Muscle layer of duodenum (tissue), 2 donors: ENCODE results near the gene CELF5.

Experiments
- H3K27ac ChIP-seq: one replicate; pipeline ENCODE4 v1.7.0; 2013; ENCODE audit warnings: mild to moderate bottlenecking, low read length
- H3K27me3 ChIP-seq: one replicate; pipeline ENCODE4 v1.7.0; 2013; ENCODE audit warnings: low read depth, mild to moderate bottlenecking, control low read depth, low read length
- H3K36me3 ChIP-seq, 2 donors: one replicate each; pipeline ENCODE4 v1.7.0; 2013; ENCODE audit warnings: low read length in 2 of 2, control low read depth in 1 of 2, mild to moderate bottlenecking in 1 of 2; ENCODE audit not compliant: insufficient read depth in 2 of 2, control insufficient read depth in 1 of 2
- H3K4me1 ChIP-seq, 2 donors: one replicate each; pipeline ENCODE4 v1.7.0; 2013; ENCODE audit warnings: low read length in 2 of 2, mild to moderate bottlenecking in 2 of 2, control low read depth in 1 of 2, moderate library complexity in 1 of 2; ENCODE audit not compliant: insufficient read depth in 2 of 2, control insufficient read depth in 1 of 2
- H3K4me3 ChIP-seq, 2 donors: one replicate each; pipeline ENCODE4 v1.7.0; 2013; ENCODE audit warnings: low read length in 2 of 2, low read depth in 1 of 2, mild to moderate bottlenecking in 1 of 2
- H3K9me3 ChIP-seq, 2 donors: one replicate each; pipeline ENCODE4 v1.7.0; 2013; ENCODE audit warnings: low read length in 2 of 2, control low read depth in 1 of 2, mild to moderate bottlenecking in 1 of 2; ENCODE audit not compliant: control insufficient read depth in 1 of 2
- donor health status: healthy.

CELF5 gene

GRCh38 chr19:3192228-3192635, 32.2 kb upstream of the CELF5 start:
- H3K4me1 ChIP-seq, result peaks cover 0 to 17% of the 10 kb centered on the region in 2 donors
- H3K27ac ChIP-seq, result no peak overlapping the region
- H3K4me3 ChIP-seq, result no peak overlapping the region
- peaks cover 0 to 27% of the 10 kb centered on the region in 2 donors for H3K36me3 ChIP-seq
- H3K27me3 ChIP-seq, result no peaks in the 10 kb centered on the region
- no peaks in the 10 kb centered on the region for H3K9me3 ChIP-seq

DNA sequence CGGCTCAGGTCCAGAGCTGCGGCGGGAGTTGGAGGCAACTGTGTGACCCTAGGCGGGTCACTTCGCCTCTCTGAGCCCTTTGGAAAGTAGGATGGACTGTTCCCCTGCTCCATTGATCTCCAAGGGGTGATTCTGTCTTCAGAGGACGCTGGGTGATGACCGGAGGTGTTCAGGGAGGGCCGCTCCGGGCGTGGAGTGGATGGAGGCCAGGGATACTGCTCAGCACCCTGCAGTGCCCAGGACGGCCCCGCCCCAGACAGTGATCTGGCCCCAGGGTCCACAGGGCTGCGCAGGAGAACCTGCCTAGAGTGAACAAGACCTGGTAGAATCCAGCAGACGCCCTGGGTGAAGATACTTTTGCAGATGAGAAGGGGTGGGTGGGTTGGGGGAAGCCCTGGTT, 31.8 kb upstream of the CELF5 start:
- no peaks in the 10 kb centered on the region for H3K27me3 ChIP-seq
- no peaks in the 10 kb centered on the region for H3K9me3 ChIP-seq
- no peak overlapping the region for H3K27ac ChIP-seq
- no peak overlapping the region for H3K4me3 ChIP-seq
- peaks cover 0 to 28% of the 10 kb centered on the region in 2 donors for H3K36me3 ChIP-seq
- H3K4me1 ChIP-seq, result peaks cover 0 to 12% of the 10 kb centered on the region in 2 donors

- Histone ChIP-seq H3K27ac (no peak overlapping the region), H3K27me3 (no peaks in the 10 kb centered on the region), H3K36me3 (peaks cover 0 to 28% of the 10 kb centered on the region in 2 donors), H3K4me3 (no peak overlapping the region), H3K4me1 (peaks cover 0 to 7% of the 10 kb centered on the region in 2 donors), H3K9me3 (no peaks in the 10 kb centered on the region)
Observed at GRCh38 chr19:3193256-3194105, 31.0 kb upstream of the CELF5 start.

DNA sequence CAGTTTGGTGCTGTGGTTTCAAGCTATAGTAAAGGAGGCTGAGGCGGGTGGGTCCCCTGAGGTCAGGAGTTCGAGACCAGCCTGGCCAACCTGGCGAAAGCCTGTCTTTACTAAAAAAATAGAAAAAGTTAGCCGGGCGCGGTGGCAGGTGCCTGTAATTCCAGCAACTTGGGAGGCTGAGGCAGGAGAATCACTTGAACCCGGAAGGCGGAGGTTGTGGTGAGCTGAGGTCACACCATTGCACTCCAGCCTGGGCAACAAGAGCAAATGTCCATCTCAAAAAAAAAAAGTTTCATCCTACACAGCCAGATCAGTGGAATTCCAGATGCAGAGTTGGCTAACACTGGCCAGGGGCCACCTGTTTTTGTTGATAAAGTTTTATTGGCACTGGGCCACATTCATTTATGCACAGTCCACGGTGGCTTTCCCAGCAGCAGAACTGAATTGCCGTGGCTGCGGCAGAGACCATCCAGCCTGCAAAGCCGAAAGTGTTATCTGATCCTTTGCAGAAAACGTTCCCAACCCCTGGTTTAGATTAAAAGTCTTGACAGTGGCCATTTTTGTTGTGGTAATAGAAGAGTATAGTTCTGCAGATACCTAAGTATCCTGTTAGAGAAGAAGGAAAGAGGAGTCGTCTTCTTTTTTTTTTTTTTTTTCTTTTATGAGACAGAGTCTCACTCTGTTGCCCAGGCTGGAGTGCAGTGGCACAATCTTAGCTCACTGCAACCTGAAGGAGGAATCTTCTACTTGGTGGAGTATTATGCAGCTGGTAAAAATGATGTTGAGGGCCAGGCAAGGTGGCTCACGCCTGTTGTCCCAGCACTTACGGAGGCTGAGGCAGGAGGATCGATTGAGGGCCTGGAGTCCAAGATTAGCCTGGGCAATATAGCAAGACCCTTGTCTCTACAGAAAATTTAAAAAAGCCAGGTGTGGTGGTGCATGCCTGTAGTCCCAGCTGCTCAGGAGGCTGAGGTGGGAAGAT, 30.1 kb upstream of the CELF5 start:
- peaks cover 0 to 6% of the 10 kb centered on the region in 2 donors for H3K4me1 ChIP-seq
- H3K27me3 ChIP-seq, result no peaks in the 10 kb centered on the region
- H3K9me3 ChIP-seq, result no peaks in the 10 kb centered on the region
- no peak overlapping the region for H3K4me3 ChIP-seq
- H3K27ac ChIP-seq, result no peak overlapping the region
- peaks cover 0 to 37% of the 10 kb centered on the region in 2 donors for H3K36me3 ChIP-seq

GRCh38 chr19:3196064-3196932, 28.2 kb upstream of the CELF5 start:
- no peaks in the 10 kb centered on the region for H3K9me3 ChIP-seq
- H3K27ac ChIP-seq, result no peak overlapping the region
- no peaks in the 10 kb centered on the region for H3K27me3 ChIP-seq
- H3K4me1 ChIP-seq, result no peaks in the 10 kb centered on the region
- H3K36me3 ChIP-seq, result peaks cover 3 to 43% of the 10 kb centered on the region in 2 donors
- no peak overlapping the region for H3K4me3 ChIP-seq

DNA sequence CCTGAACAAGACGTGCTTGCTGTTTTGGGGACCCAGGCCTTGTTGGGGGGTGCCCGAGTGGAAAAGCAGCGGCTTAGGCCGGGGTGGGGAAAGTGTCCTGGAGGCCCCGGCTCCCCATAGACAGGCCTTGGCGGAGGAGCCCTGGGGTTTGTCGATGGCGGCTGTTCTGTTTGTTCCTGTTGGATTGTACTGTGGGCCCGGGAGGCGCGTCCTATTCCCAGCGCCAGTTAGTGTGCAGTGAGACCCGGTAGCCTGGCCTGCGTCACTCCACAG, 27.6 kb upstream of the CELF5 start:
- H3K36me3 ChIP-seq, result peaks cover 3 to 47% of the 10 kb centered on the region in 2 donors

DNA sequence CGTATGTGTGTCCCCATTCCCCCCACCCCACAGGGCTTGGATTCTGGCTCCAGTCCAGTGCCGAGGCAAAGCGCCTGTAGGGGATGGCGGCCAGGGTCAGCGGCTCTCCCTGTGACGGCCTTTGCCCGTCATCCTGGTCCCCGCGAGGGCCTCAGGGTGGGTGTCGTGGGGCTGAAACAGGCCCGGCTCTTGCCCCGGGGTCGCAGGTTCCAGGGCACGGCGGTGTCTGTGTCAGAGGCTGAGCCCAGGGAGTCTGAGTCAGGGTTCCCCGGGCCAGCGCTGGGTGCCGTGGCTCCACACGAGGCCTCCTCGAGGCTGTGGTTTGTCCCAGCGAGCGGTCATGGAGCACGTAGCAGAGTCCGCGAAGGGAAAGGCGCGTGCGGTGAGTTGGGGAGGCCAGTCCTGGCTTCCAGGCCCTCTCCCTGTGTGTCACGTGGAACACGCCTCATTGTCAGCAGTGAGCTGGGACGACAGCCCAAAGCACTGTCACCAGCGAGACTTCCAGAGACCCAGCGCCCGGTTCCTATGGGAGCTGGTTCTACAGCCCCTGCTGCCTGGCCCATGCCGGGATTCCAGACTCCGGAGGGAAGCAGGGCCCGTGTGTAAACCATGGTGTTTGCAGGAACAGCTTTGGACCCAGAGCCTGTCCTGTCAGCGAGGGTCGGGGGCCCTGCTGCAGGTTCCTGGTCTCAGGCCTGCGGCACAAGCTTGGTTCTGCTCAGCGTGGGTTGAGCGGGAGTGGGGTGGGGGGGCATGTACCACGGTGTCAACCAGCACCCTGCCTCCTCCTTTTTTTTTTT, 25.4 kb upstream of the CELF5 start:
- Histone ChIP-seq H3K9me3 (no peaks in the 10 kb centered on the region), H3K27ac (no peak overlapping the region), H3K4me1 (no peaks in the 10 kb centered on the region), H3K4me3 (no peak overlapping the region), H3K36me3 (peaks cover 3 to 55% of the 10 kb centered on the region in 2 donors), H3K27me3 (no peaks in the 10 kb centered on the region)

More for the DNA sequence above, 27.6 kb upstream of the CELF5 start:
- no peak overlapping the region for H3K27ac ChIP-seq
- H3K9me3 ChIP-seq, result no peaks in the 10 kb centered on the region
- no peaks in the 10 kb centered on the region for H3K4me1 ChIP-seq
- H3K27me3 ChIP-seq, result no peaks in the 10 kb centered on the region
- no peak overlapping the region for H3K4me3 ChIP-seq

DNA sequence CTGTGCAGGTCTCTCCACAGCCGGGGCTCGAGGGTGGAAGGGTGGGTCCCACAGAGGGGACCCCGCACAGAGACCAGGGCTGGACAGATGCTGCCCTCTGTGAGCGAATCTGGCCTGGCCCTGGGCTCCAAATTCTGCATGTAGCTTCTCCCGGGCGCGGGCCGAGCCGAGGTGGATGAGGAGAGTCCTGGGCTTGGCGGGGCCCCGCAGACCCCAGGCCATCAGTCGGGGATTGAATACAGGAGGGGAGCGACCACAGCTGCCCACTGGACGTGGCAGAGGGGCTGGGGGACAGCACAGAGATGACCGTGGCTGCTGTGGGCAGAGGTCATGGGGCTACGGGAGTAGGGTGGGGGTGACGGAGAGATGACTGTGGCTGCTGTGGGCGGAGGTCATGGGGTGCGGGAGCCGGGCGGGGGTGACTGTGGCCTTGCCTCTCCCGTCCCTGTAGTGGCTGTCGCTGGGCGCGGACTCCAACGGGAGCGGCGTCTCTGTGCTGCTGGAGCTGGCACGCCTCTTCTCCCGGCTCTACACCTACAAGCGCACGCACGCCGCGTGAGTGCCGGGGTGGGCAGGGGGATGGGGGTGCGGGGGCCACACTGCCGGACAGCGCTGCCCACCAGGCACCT, 23.3 kb upstream of the CELF5 start:
- H3K4me1 ChIP-seq, result no peaks in the 10 kb centered on the region
- H3K36me3 ChIP-seq, result peaks cover 9 to 61% of the 10 kb centered on the region in 2 donors
- H3K27me3 ChIP-seq, result no peaks in the 10 kb centered on the region
- no peaks in the 10 kb centered on the region for H3K9me3 ChIP-seq
- no peak overlapping the region for H3K4me3 ChIP-seq
- no peak overlapping the region for H3K27ac ChIP-seq

DNA sequence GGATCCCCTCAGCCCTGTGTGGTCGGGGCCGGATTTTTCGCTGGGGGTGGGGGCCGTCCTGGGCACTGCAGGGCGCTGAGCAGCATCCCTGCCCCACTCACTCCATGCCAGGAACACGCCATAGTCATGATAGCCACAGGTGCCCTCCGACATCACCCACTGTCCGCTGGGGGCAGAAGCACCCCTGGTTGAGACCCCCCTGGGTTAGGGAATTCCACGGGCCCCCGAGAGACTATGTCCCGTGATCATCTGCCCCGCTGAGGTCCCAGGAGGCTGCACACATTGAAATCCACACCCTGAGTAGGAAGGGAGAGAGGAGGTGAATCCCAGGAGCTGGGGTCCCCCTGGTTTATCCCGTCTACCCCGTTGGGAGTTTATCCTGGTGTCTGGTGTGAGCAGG, 22.6 kb upstream of the CELF5 start:
- H3K4me1 ChIP-seq, result no peaks in the 10 kb centered on the region
- H3K27ac ChIP-seq, result no peak overlapping the region
- H3K27me3 ChIP-seq, result no peaks in the 10 kb centered on the region
- H3K9me3 ChIP-seq, result no peaks in the 10 kb centered on the region
- H3K4me3 ChIP-seq, result no peak overlapping the region
- H3K36me3 ChIP-seq, result peaks cover 9 to 64% of the 10 kb centered on the region in 2 donors

DNA sequence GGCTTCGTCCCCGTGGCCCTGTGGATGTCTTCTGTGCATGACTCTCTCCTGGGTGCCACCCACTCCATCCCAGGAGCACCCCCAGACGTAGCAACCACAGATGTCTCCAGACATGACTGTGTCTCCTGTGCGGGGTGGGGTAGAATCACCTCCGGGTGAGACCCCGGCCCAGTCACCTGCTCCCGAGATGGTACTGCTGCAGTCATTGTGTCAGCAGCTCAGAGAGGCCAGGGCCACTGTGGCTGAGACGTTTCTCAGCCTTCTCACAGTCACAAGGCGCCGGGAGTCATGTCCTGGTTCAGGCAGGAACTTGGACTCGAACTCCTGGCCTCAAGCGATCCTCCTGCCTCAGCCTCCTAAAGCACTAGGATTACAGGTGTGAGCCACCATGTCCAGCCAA, 22.1 kb upstream of the CELF5 start:
- Histone ChIP-seq H3K27ac (no peak overlapping the region), H3K4me3 (no peak overlapping the region), H3K36me3 (peaks cover 13 to 64% of the 10 kb centered on the region in 2 donors), H3K9me3 (no peaks in the 10 kb centered on the region), H3K4me1 (no peaks in the 10 kb centered on the region), H3K27me3 (no peaks in the 10 kb centered on the region)
